OCI-LY7 (cell line): ENCODE measurements around the gene TPP1.

Experiments used
- EZH2phosphoT487 ChIP-seq: fragments of 200-600 bp; sonication (generic); IDR thresholded peaks from 2 replicates; pipeline ENCODE4 v1.6.1; 2018; ENCODE audit warnings: low read depth, borderline replicate concordance, mild to moderate bottlenecking, mixed run types, antibody characterized with exemption, low read length, moderate library complexity, mixed read lengths
- TF ChIP-seq, protein P1 (sequence below): fragments of 200-600 bp; sonication (generic); conservative IDR thresholded peaks from 2 replicates; pipeline ENCODE4 v1.5.1; 2014; ENCODE audit warnings: mild to moderate bottlenecking, antibody characterized with exemption, low read length, moderate library complexity, mixed read lengths

DNA sequence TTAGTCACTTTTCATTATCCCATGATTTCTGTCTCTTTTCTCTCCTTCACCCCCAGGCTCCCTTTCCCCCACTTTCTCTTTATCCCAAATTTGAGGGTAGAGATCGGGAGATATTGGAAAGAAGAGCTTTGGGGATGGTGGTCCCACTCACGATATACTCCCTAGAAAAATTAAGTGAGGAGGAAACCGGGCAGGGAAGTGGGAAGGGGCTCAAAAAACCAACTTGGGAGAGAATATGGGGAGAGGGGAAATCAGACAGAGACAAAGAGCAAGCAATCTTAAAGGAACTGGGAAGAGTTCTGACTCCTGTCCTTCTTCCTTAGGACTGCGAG is 37.3 kb upstream of the TPP1 start:
- TF ChIP-seq, protein P1, sequence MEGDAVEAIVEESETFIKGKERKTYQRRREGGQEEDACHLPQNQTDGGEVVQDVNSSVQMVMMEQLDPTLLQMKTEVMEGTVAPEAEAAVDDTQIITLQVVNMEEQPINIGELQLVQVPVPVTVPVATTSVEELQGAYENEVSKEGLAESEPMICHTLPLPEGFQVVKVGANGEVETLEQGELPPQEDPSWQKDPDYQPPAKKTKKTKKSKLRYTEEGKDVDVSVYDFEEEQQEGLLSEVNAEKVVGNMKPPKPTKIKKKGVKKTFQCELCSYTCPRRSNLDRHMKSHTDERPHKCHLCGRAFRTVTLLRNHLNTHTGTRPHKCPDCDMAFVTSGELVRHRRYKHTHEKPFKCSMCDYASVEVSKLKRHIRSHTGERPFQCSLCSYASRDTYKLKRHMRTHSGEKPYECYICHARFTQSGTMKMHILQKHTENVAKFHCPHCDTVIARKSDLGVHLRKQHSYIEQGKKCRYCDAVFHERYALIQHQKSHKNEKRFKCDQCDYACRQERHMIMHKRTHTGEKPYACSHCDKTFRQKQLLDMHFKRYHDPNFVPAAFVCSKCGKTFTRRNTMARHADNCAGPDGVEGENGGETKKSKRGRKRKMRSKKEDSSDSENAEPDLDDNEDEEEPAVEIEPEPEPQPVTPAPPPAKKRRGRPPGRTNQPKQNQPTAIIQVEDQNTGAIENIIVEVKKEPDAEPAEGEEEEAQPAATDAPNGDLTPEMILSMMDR: no peak
- no peak for TF ChIP-seq EZH2phosphoT487
